HG02938 (cell line): ENCODE results near the gene ABTB1.

Source experiments
- ATAC-seq: cut with Tn5 transposase; IDR thresholded peaks from one replicate; pipeline ENCODE4 v1.9.1; 2021; ENCODE audit warnings: mild to moderate bottlenecking, moderate library complexity; ENCODE audit not compliant: unreplicated experiment

ABTB1 gene

GRCh38 chr3:127685708-127686511 lies 13.2 kb downstream of the ABTB1 start:
- ATAC-seq: no peak

DNA sequence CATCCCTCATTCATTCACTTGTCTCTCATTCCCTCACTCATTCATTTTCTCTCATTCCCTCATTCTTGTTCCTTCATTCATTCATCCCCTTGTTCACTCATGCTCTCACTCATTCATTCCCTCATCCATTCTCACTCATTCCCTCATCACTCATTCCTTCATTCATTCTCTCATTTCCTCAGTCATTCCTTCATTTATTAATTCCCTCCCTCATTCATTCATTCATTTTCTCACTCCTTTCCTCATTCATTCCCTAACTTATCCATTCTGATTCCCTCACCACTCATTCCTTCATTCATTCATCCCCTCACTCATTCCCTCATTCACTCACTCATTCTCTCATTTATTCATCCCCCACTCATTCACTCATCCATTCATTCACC lies 13.8 kb downstream of the ABTB1 start:
- no peak for ATAC-seq

DNA sequence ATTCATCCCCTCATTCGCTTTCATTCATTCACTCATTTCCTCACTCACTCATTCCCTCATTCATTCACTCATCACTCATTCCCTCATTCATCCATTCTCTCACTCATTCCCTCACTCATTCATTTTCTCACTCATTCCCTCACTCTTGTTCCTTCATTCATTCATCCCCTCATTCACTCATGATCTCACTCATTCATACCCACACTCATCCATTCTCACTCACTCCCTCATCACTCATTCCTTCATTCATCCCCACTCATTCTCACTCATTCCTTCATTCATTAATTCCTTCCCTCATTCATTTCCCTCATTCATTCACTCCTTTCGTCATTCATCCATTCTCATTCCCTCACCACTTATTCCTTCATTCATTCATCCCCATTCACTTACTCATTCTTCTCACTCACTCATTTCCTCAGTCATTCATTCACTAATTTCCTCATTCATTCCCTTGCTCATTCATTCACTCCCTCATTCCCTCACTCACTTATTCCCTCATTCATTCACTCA lies 14.5 kb downstream of the ABTB1 start:
- ATAC-seq: no peak

- no peak for ATAC-seq
Observed at GRCh38 chr3:127688022-127688415, 15.3 kb downstream of the ABTB1 start.

DNA sequence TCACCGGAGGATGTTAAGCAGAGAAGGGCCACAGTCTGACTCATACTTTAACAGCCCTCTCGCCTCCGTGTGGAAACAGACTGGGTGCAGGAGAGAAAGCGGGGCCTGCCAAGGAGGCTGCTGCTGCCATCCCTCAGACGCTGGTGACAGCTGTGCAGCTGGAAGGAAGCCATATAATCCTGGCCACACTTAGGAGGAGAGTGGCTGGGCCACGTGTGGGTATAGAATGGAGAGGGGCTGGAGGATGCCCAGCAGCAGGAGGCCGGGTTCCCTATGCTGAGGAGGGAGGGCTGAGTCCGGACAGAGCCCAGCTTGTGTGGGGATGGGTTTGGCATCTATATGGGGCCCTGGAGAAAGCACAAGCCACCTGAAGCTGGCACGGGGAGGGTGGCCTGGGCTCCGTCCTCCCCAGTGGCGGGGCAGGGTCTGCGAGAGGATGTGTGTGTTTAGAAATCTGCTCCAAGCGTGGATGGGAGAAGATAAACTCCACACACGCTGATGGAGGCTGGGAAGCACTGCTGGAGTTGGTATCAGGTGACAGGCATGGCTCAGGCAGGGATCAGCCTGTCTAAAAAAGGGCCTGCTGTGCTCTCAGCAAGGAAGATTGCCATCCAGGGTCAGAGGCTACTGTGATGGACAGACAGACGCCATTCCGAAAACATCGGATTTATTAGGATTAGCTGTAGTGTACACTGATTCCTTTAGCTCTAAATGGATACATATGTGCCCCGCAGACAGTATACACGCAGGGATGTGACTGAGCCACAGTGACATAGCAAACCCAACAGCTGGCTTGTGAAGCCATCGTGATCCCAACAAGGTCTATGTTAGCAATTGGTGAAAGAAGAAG lies 15.9 kb downstream of the ABTB1 start:
- ATAC-seq: no peak

DNA sequence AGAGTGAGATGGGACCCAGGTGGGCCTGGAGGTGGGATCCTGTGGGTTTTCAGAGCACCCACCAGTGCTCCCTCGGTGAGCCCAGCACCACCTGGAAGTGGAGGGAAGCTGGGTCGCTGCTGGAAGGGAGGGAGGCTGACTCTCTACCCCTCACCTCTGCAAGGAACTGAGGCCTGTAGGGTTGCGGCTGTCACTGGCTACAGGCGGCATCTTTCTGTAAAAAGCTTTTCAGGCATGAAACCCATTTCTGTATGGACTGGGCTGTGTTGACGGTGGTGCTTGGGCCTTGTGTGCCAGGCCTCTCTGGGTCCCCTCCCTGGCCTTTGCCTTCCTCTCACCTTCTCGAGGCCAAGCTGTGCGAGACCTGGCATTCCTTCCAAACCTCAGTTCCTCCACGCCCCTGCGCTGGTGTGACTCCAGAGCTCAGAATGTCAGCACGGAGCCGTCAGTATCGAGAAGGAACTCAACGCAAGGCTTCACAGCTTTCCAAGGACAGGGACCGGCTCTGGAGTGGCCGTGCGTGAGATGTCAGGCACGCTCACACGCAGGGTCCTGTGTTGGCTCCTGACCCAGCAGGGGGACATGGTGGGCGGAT lies 16.6 kb downstream of the ABTB1 start:
- ATAC-seq: no peak

DNA sequence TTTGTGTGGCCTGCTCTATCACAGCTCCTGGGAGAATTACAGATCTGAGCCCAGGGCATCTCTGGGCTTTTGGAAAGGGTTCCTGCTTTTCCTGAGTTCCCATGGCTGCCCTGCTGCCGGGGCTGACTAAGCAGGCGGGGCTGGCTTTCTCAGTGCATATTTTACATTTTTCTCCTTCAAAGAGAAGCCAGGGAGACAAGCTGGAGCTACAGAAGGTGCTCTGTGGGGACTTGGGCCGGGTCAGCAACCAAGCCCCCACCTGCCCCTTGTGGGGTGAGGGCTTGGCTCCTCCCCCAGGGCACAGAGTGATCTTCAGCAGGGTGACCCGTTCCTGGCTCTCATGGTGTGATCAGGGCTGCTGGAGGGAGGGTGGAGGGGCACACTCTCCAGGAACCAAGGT lies 17.4 kb downstream of the ABTB1 start:
- ATAC-seq: no peak

- ATAC-seq: no peak
Observed at GRCh38 chr3:127690823-127691452, 18.2 kb downstream of the ABTB1 start.

GRCh38 chr3:127691489-127691888 lies 18.7 kb downstream of the ABTB1 start:
- no peak for ATAC-seq

GRCh38 chr3:127691974-127692373 lies 19.2 kb downstream of the ABTB1 start:
- no peak for ATAC-seq

- ATAC-seq: no peak
Observed at GRCh38 chr3:127692501-127693335, 20.0 kb downstream of the ABTB1 start.

DNA sequence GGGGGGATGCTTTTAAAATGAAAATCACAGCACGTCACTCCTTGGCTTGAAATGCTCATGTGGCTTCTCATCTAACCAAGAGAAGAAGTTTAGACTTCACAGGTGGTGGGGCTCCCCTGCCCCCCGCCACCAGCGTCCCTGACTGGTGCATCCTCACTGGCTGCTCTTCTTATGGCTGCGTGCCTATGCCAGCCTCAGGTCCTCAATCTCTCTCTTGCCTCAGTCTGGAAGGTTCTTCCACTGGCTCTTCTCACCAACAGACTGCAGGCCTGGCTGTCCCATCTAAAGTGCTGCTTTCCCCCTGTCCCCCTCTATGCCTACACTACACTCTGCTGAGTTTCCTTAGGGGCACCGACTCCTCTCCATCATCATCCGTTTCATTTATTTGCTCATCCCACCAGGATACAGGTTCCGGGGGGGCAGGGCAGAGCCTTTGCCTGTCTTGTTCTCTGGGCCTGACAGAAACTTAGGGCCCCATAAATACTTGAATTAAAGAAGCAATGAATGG lies 20.6 kb downstream of the ABTB1 start:
- no peak for ATAC-seq

DNA sequence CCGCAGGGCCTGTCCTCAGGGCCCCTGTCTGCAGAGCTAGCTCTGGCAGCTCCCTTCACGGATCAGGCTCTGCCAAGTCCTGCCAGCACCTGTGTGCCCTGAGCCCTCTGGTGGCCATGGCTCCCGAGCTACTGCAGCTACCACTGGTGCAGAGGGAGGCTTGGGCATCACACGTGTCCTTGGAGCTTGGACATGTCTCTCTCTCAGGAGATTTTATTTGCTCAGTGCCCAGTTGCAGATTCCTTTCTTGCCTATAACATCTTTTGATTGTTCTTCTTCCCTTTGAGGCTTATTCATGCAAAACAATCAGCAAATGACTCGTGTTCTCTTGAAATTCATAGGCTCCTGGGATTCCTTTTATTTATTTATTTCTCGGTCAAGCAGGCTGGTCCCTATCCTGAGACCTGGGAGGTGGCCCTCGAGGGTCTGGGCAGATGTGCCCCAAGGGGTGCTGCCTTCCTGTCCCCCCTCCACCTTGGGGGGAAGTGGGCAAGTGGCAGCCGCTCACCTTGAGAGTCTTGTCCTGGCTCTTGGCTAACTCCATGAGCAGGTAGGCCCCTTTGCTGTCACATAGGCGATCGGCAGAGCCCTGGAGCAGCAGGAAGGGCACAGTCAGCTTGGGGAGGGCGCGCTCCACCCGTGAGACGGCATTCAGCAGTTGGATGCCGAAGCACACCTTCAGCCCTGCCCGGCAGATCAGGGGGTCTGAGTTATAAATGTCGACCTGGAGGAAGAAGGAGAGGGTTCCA lies 21.9 kb downstream of the ABTB1 start:
- no peak for ATAC-seq

DNA sequence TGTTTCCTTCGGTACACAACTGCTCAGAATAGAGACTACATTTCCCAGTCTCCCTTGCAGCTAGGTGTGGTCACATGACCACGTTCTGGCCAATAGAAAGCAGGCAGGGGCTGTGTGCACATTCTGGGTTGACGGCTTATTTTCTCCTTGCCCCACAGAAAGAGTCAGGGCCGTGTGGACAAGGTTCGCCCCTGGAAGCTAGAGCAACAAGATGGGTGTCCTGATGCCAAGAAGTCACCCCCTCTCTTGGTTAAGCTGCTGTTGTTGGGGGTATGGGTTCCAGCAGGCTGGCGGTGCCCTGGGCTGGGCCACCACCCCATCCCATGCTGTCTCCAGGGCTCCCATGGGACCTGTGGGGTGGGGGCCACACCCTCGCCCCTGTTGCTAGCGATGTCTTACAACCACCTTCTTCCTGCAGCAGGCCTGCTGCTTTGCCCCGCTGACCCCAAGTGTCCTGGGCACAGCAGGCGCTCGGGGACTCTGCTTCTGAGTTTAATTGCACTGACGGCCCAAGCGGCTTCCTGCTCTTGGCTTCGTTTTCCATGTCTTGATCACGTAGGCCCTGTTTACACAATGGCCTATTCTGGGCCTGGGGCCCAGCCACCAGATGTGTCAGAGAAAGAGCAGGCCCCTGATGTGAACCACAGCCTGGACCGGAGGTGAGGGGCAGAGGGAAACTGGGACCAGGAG lies 24.9 kb downstream of the ABTB1 start:
- ATAC-seq: peak; percentile 71

GRCh38 chr3:127698286-127698685 lies 25.5 kb downstream of the ABTB1 start:
- no peak for ATAC-seq

DNA sequence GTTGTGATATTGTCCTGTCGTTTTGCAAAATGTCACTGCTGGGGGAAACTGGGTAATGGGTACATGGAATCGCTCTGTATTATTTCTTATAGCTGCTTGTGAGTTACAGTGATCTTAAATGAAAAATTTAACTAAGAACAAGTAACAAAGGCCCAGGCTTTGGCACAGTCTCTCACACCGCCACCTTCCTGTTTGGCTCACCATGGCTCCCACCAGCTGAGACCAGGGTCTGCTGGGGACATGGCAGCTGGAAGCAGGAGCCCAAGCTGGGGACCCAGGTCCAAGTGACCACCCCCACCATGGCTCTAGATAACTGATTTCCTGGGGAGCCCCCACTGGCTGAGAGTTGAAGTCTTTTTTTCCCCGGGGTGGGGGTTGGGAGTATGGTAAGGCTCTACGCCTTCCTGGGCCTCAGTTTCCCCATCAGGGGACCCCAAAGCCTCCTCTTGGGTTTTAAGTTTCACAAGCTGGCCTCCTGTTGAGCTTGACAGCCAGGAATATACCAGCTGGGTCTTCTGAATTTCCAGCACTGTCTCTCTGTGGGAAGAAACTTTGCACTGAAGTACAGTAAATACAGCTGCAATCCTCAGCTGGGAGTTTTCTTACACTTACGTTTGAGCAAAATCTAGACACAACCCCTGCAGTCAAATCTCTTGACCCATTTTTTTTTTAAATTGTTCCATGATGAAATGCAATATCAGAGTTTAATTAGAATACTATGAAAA lies 26.1 kb downstream of the ABTB1 start:
- no peak for ATAC-seq

- ATAC-seq: no peak
Observed at GRCh38 chr3:127699416-127700300, 26.9 kb downstream of the ABTB1 start.
